GM21381 (cell line): ENCODE measurements around the gene DCLK2.
"Not testable (repeated sequence)": the region's sequence is repeated elsewhere in the genome, so short reads cannot be mapped to it uniquely, and the experiment has no call there.

Experiments used
- ATAC-seq: cut with Tn5 transposase; IDR thresholded peaks from one replicate; pipeline ENCODE4 v1.9.1; 2021; ENCODE audit warnings: mild to moderate bottlenecking, moderate library complexity; ENCODE audit not compliant: unreplicated experiment

Gene DCLK2

GRCh38 chr4:150197256-150197655 is 119.0 kb downstream of the DCLK2 start:
- not testable (repeated sequence) for ATAC-seq

- ATAC-seq, result no peak
Measured at GRCh38 chr4:150199056-150199455, 120.8 kb downstream of the DCLK2 start.

GRCh38 chr4:150205016-150205415 is 126.8 kb downstream of the DCLK2 start:
- no peak for ATAC-seq

- no peak for ATAC-seq
Measured at GRCh38 chr4:150206265-150206664, 128.0 kb downstream of the DCLK2 start.

- no peak for ATAC-seq
Measured at GRCh38 chr4:150206954-150207353, 128.7 kb downstream of the DCLK2 start.

- ATAC-seq, result no peak
Measured at GRCh38 chr4:150207871-150208270, 129.6 kb downstream of the DCLK2 start.

- ATAC-seq, result no peak
Measured at GRCh38 chr4:150209140-150209829, 131.0 kb downstream of the DCLK2 start.

GRCh38 chr4:150211016-150211415 is 132.8 kb downstream of the DCLK2 start:
- ATAC-seq, result no peak

- ATAC-seq, result no peak
Measured at GRCh38 chr4:150211799-150212445, 133.7 kb downstream of the DCLK2 start.

GRCh38 chr4:150212485-150212884 is 134.2 kb downstream of the DCLK2 start:
- no peak for ATAC-seq

GRCh38 chr4:150212927-150213326 is 134.7 kb downstream of the DCLK2 start:
- peak; percentile 63 for ATAC-seq

GRCh38 chr4:150215601-150216000 is 137.4 kb downstream of the DCLK2 start:
- no peak for ATAC-seq

GRCh38 chr4:150216726-150217125 is 138.5 kb downstream of the DCLK2 start:
- no peak for ATAC-seq

- ATAC-seq, result no peak
Measured at GRCh38 chr4:150217192-150217591, 138.9 kb downstream of the DCLK2 start.

- no peak for ATAC-seq
Measured at GRCh38 chr4:150217808-150218207, 139.6 kb downstream of the DCLK2 start.

GRCh38 chr4:150218447-150218846 is 140.2 kb downstream of the DCLK2 start:
- ATAC-seq, result no peak

- ATAC-seq, result no peak
Measured at GRCh38 chr4:150219841-150220240, 141.6 kb downstream of the DCLK2 start.

GRCh38 chr4:150224896-150225591 is 146.8 kb downstream of the DCLK2 start:
- no peak for ATAC-seq

GRCh38 chr4:150229520-150229919 is 151.3 kb downstream of the DCLK2 start:
- ATAC-seq, result no peak

GRCh38 chr4:150230561-150230960 is 152.3 kb downstream of the DCLK2 start:
- ATAC-seq, result no peak

GRCh38 chr4:150231107-150231770 is 153.0 kb downstream of the DCLK2 start:
- no peak for ATAC-seq
